Loucy (cell line): ENCODE measurements around the gene TTC23.

Experiments
- H2AFZ ChIP-seq: fragments of 200-600 bp; sonication (generic); 2 replicates; pipeline ENCODE4 v1.6.0; 2016; ENCODE audit warnings: antibody characterized with exemption, mild to moderate bottlenecking, low read length, moderate library complexity
- H3F3A ChIP-seq: fragments of 200-600 bp; 2 replicates; pipeline ENCODE4 v1.6.0; 2016; ENCODE audit warnings: antibody characterized with exemption, low read depth, mild to moderate bottlenecking
- H3K27me3 ChIP-seq: fragments of 200-600 bp; sonication (generic); 2 replicates; pipeline ENCODE4 v1.6.1; 2014; ENCODE audit warnings: low read length, mild to moderate bottlenecking; ENCODE audit not compliant: insufficient read depth, poor library complexity, severe bottlenecking
- H3K36me3 ChIP-seq: fragments of 200-600 bp; sonication (generic); 2 replicates; pipeline ENCODE4 v1.6.1; 2016; ENCODE audit warnings: low read length; ENCODE audit not compliant: insufficient read depth
- H3K4me1 ChIP-seq: fragments of 200-600 bp; sonication (generic); 2 replicates; pipeline ENCODE4 v1.5.1; 2014; ENCODE audit warnings: low read length, mild to moderate bottlenecking; ENCODE audit not compliant: insufficient read depth, poor library complexity, severe bottlenecking
- H3K4me2 ChIP-seq: fragments of 200-600 bp; sonication (generic); 2 replicates; pipeline ENCODE4 v1.6.0; 2014; ENCODE audit warnings: antibody characterized with exemption, low read length, low read depth, mild to moderate bottlenecking; ENCODE audit not compliant: poor library complexity, severe bottlenecking
- H3K4me3 ChIP-seq: fragments of 200-600 bp; sonication (generic); 2 replicates; pipeline ENCODE4 v1.5.1; 2014; ENCODE audit warnings: low read length, mild to moderate bottlenecking, mixed read lengths; ENCODE audit not compliant: poor library complexity, severe bottlenecking
- H3K79me2 ChIP-seq: fragments of 200-600 bp; sonication (generic); 2 replicates; pipeline ENCODE4 v1.6.1; 2014; ENCODE audit warnings: low read length; ENCODE audit not compliant: insufficient read depth
- H3K9ac ChIP-seq: fragments of 200-600 bp; sonication (generic); 2 replicates; pipeline ENCODE4 v1.6.0; 2014; ENCODE audit warnings: mild to moderate bottlenecking, low read depth, low read length, moderate library complexity; ENCODE audit not compliant: poor library complexity, severe bottlenecking
- H3K9me2 ChIP-seq: fragments of 200-600 bp; sonication (generic); replicated peaks from 2 replicates; pipeline ENCODE4 v1.6.1; 2016; ENCODE audit warnings: low read depth, low read length, mixed read lengths
- H3K9me3 ChIP-seq: fragments of 200-600 bp; sonication (generic); 2 replicates; pipeline ENCODE4 v1.6.1; 2014; ENCODE audit warnings: mild to moderate bottlenecking, antibody characterized with exemption, low read length, low read depth; ENCODE audit not compliant: insufficient read depth
- H4K20me1 ChIP-seq: fragments of 200-600 bp; sonication (generic); 2 replicates; pipeline ENCODE4 v1.6.0; 2014; ENCODE audit warnings: antibody characterized with exemption, low read length, mild to moderate bottlenecking; ENCODE audit not compliant: insufficient read depth, poor library complexity, severe bottlenecking
- EZH2phosphoT487 ChIP-seq: fragments of 200-600 bp; IDR thresholded peaks from 2 replicates; pipeline ENCODE4 v1.6.1; 2018; ENCODE audit warnings: antibody characterized with exemption, mild to moderate bottlenecking, moderate library complexity, borderline replicate concordance
- TF ChIP-seq, protein P1 (sequence below): fragments of 200-600 bp; sonication (generic); conservative IDR thresholded peaks from 2 replicates; pipeline ENCODE4 v1.5.1; 2014; ENCODE audit warnings: mild to moderate bottlenecking, antibody characterized with exemption, low read length

The TTC23 gene

GRCh38 chr15:99132122-99132521 is 117.3 kb downstream of the TTC23 start:
- H3K9me3 ChIP-seq, result no peaks in the 10 kb centered on the region
- no peak overlapping the region for H2AFZ ChIP-seq
- no peaks in the 10 kb centered on the region for H3K27me3 ChIP-seq
- no peaks in the 10 kb centered on the region for H3F3A ChIP-seq
- H3K9ac ChIP-seq, result no peak overlapping the region
- H4K20me1 ChIP-seq, result no peaks in the 10 kb centered on the region
- H3K4me3 ChIP-seq, result no peak overlapping the region
- H3K79me2 ChIP-seq, result no peaks in the 10 kb centered on the region
- no peaks in the 10 kb centered on the region for H3K36me3 ChIP-seq
- TF ChIP-seq EZH2phosphoT487, result no peak
- TF ChIP-seq, protein P1, sequence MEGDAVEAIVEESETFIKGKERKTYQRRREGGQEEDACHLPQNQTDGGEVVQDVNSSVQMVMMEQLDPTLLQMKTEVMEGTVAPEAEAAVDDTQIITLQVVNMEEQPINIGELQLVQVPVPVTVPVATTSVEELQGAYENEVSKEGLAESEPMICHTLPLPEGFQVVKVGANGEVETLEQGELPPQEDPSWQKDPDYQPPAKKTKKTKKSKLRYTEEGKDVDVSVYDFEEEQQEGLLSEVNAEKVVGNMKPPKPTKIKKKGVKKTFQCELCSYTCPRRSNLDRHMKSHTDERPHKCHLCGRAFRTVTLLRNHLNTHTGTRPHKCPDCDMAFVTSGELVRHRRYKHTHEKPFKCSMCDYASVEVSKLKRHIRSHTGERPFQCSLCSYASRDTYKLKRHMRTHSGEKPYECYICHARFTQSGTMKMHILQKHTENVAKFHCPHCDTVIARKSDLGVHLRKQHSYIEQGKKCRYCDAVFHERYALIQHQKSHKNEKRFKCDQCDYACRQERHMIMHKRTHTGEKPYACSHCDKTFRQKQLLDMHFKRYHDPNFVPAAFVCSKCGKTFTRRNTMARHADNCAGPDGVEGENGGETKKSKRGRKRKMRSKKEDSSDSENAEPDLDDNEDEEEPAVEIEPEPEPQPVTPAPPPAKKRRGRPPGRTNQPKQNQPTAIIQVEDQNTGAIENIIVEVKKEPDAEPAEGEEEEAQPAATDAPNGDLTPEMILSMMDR, result no peak
- no peaks in the 10 kb centered on the region for H3K4me1 ChIP-seq
- H3K4me2 ChIP-seq, result no peak overlapping the region
- H3K9me2 ChIP-seq, result no peaks in the 10 kb centered on the region

- Histone ChIP-seq H3K9me3 (no peaks in the 10 kb centered on the region), H4K20me1 (no peaks in the 10 kb centered on the region), H3K36me3 (no peaks in the 10 kb centered on the region), H3K4me3 (no peak overlapping the region), H3F3A (no peaks in the 10 kb centered on the region), H3K9me2 (no peaks in the 10 kb centered on the region), H3K4me1 (no peaks in the 10 kb centered on the region), H3K4me2 (no peak overlapping the region), H3K27me3 (no peaks in the 10 kb centered on the region), H3K9ac (no peak overlapping the region), H3K79me2 (no peaks in the 10 kb centered on the region), H2AFZ (no peak overlapping the region)
- TF ChIP-seq, protein P1, result no peak
- no peak for TF ChIP-seq EZH2phosphoT487
These were observed 117.8 kb downstream of the TTC23 start for GRCh38 chr15:99131441-99132023.

DNA sequence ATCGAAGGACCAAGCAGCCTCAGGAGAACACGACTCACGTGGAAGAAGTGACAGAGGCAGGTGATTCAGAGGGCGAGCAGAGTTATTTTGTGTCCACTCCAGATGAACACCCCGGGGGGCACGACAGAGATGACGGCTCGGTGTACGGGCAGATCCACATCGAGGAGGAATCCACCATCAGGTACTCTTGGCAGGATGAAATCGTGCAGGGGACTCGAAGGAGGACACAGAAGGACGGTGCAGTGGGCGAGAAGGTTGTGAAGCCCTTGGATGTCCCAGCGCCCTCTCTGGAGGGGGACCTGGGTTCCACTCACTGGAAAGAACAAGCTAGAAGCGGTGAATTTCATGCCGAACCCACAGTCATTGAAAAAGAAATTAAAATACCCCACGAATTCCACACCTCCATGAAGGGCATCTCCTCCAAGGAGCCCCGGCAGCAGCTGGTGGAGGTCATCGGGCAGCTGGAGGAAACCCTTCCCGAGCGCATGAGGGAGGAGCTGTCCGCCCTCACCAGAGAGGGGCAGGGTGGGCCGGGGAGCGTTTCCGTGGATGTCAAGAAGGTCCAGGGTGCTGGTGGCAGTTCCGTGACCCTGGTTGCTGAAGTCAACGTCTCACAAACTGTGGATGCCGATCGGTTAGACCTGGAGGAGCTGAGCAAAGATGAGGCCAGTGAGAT is 118.5 kb downstream of the TTC23 start:
- H3K4me3 ChIP-seq, result no peak overlapping the region
- H2AFZ ChIP-seq, result no peak overlapping the region
- no peaks in the 10 kb centered on the region for H3K9me2 ChIP-seq
- H3K79me2 ChIP-seq, result no peaks in the 10 kb centered on the region
- H3K4me2 ChIP-seq, result no peak overlapping the region
- no peaks in the 10 kb centered on the region for H3K27me3 ChIP-seq
- no peaks in the 10 kb centered on the region for H3F3A ChIP-seq
- no peaks in the 10 kb centered on the region for H3K9me3 ChIP-seq
- no peaks in the 10 kb centered on the region for H4K20me1 ChIP-seq
- H3K4me1 ChIP-seq, result no peaks in the 10 kb centered on the region
- H3K9ac ChIP-seq, result no peak overlapping the region
- TF ChIP-seq, protein P1, result no peak
- no peak for TF ChIP-seq EZH2phosphoT487
- no peaks in the 10 kb centered on the region for H3K36me3 ChIP-seq
